HepG2 (cell line): ENCODE results near the gene RASAL1. TPM values are rescaled to one million over a fixed set of nuclear protein-coding genes. Genes with fewer than 3 reads are reported as not detected.

Experiments used
- ATAC-seq: fragments of 200-7000 bp; cut with Tn5 transposase; 3 replicates; pipeline ENCODE4 v1.9.1; 2020; ENCODE audit warnings: mild to moderate bottlenecking, moderate library complexity
- Bru-seq: library from RNA; stranded (reverse); fragments of 400-500 nt; gene quantifications from one replicate; lab custom pipeline; 2021; lab: Mats Ljungman, UMichigan
- BruChase-seq, 2 experiments: library from RNA; stranded (reverse); fragments of 400-500 nt; gene quantifications; one replicate each; lab custom pipeline; 2021; lab: Mats Ljungman, UMichigan
- BruUV-seq: library from RNA; stranded (reverse); fragments of 400-500 nt; replicated peaks from 2 replicates; lab custom pipeline; 2021; lab: Mats Ljungman, UMichigan
- CTCF ChIA-PET: fragments of 300-600 bp; formaldehyde crosslinking; extraction: SDS; loops from one replicate; lab custom pipeline; 2021; ENCODE audit warnings: low total read pairs, inconsistent platforms, low intra/inter-chr PET ratio; lab: Yijun Ruan, JAX
- POLR2A ChIA-PET: fragments of 350-600 bp; sonication (Branson Sonifier 250); formaldehyde crosslinking; loops from one replicate; lab custom pipeline; 2020; ENCODE audit warnings: antibody characterized with exemption, inconsistent platforms; lab: Yijun Ruan, JAX
- DNase-seq: peaks from one replicate; pipeline ENCODE4 v3.0.0-alpha.2; 2015; ENCODE audit warnings: low spot score
- FAIRE-seq: peaks from 3 replicates; lab custom pipeline; 2011; peaks lifted over from hg19 to GRCh38; lab: Jason Lieb, UNC
- H2AFZ ChIP-seq: one replicate; pipeline ENCODE4 v1.6.1; 2011; ENCODE audit warnings: low read length, inconsistent platforms
- H3K27ac ChIP-seq: fragments of 300-600 bp; 3 replicates; pipeline ENCODE4 v1.8.0; 2011; ENCODE audit warnings: mixed run types, mild to moderate bottlenecking, mixed read lengths, low read length, inconsistent platforms; ENCODE audit not compliant: insufficient read depth; ENCODE audit errors: extremely low read length
- H3K27me3 ChIP-seq, 2 experiments: fragments of 200-600 bp in 1 of 2; 2 replicates in 1 of 2; 3 replicates in 1 of 2; pipeline versions ENCODE4 v1.6.0 to v1.8.0; 2011; ENCODE audit warnings: low read length in 2 of 2, mild to moderate bottlenecking in 2 of 2, moderate library complexity in 2 of 2, inconsistent platforms in 1 of 2; ENCODE audit not compliant: insufficient read depth in 2 of 2, control insufficient read depth in 1 of 2
- H3K36me3 ChIP-seq, 2 experiments: fragments of 200-600 bp in 1 of 2; replicated peaks in 1 of 2; 2 replicates in 1 of 2; 3 replicates in 1 of 2; pipeline versions ENCODE4 v1.5.1 to v1.8.0; 2011; ENCODE audit warnings: low read length in 2 of 2, inconsistent platforms in 1 of 2; ENCODE audit not compliant: insufficient read depth in 2 of 2, control insufficient read depth in 1 of 2
- H3K4me1 ChIP-seq: 2 replicates; pipeline ENCODE4 v1.5.1; 2012; ENCODE audit warnings: low read length, inconsistent platforms; ENCODE audit not compliant: insufficient read depth
- H3K4me2 ChIP-seq: 2 replicates; pipeline ENCODE4 v1.6.0; 2011; ENCODE audit warnings: low read depth, low read length, inconsistent platforms
- H3K4me3 ChIP-seq, 3 experiments: fragments of 200-600 bp in 1 of 3; sonication (generic), shearing (Covaris generic) in 1 of 3; replicated peaks in 1 of 3; 2 replicates each; pipeline ENCODE4 v1.5.1; 2011 to 2016; ENCODE audit warnings: low read length in 3 of 3, inconsistent platforms in 2 of 3, low read depth in 2 of 3, mild to moderate bottlenecking in 2 of 3, control low read depth in 1 of 3, mixed read lengths in 1 of 3; ENCODE audit not compliant: insufficient read depth in 1 of 3
- H3K79me2 ChIP-seq: one replicate; pipeline ENCODE4 v1.6.1; 2011; ENCODE audit warnings: low read length, inconsistent platforms; ENCODE audit not compliant: insufficient read depth
- H3K9ac ChIP-seq: 2 replicates; pipeline ENCODE4 v1.6.0; 2011; ENCODE audit warnings: mild to moderate bottlenecking, low read depth, low read length, inconsistent platforms; ENCODE audit not compliant: insufficient read depth
- H3K9me3 ChIP-seq: 2 replicates; pipeline ENCODE4 v1.5.1; 2012; ENCODE audit warnings: mild to moderate bottlenecking, low read length
- H4K20me1 ChIP-seq: 2 replicates; pipeline ENCODE4 v1.6.0; 2011; ENCODE audit warnings: inconsistent platforms, mild to moderate bottlenecking, low read length, moderate library complexity; ENCODE audit not compliant: insufficient read depth
- HMGXB3 ChIP-seq: sonication (generic); formaldehyde crosslinking; IDR thresholded peaks from 2 replicates; pipeline ENCODE4 v1.4.0; 2020; ENCODE audit warnings: missing genetic modification reagents, borderline replicate concordance
- HNRNPLL ChIP-seq: fragments of 200-400 bp; formaldehyde crosslinking; IDR thresholded peaks from 2 replicates; pipeline ENCODE4 v1.6.1; 2017; ENCODE audit warnings: mild to moderate bottlenecking, low read depth, low read length; ENCODE audit not compliant: poor library complexity, severe bottlenecking
- NFIB ChIP-seq: sonication (generic); formaldehyde crosslinking; IDR thresholded peaks from 2 replicates; pipeline ENCODE4 v1.9.0; 2021; ENCODE audit warnings: missing genetic modification reagents, mild to moderate bottlenecking, borderline replicate concordance
- SRSF1 ChIP-seq: fragments of 200-400 bp; formaldehyde crosslinking; optimal IDR thresholded peaks from 2 replicates; pipeline ENCODE3; 2017; ENCODE audit warnings: mild to moderate bottlenecking, low read depth, low read length, moderate library complexity
- ZFYVE20 ChIP-seq: sonication (generic); formaldehyde crosslinking; IDR thresholded peaks from 2 replicates; pipeline ENCODE4 v1.8.0; 2023; ENCODE audit warnings: low read depth, mild to moderate bottlenecking, moderate library complexity, missing genetic modification reagents, borderline replicate concordance
- WGBS: methylation state at CpG from one replicate; pipeline ENCODE4 v1.1.6; 2017; ENCODE audit warnings: low lambda C conversion rate; 5-methylcytosine and 5-hydroxymethylcytosine counted together
- in situ Hi-C: cut with HindIII; loops from 2 replicates; pipeline ENCODE4 v1.10.0; 2017; ENCODE audit warnings: low pct_unique_long_range_greater_than_20kb; ENCODE audit not compliant: extremely low pct_ligation_motif_present
- intact Hi-C: fragments of 100-400 bp; cut with micrococcal nuclease; formaldehyde crosslinking; loops from one replicate; pipeline ENCODE4 v1.10.0; 2022; ENCODE audit not compliant: unreplicated experiment
- long read RNA-seq, 2 experiments: library from RNA in 1 of 2; library from polyadenylated mRNA in 1 of 2; stranded (forward) in 1 of 2; unstranded in 1 of 2; transcript quantifications; one replicate each; pipeline ENCODE4 v2.0.0, GENCODE V29; 2019 to 2022
- polyA minus RNA-seq, 3 experiments: library from RNA; depleted of rRNA, polyadenylated mRNA; stranded (reverse); fragments of >200 nt; gene quantifications; 2 replicates each; pipeline ENCODE4 v1.2.3, GENCODE V29; 2011; ENCODE audit warnings: low replicate concordance in 1 of 3
- polyA plus RNA-seq, 8 experiments: library from polyadenylated mRNA; depleted of rRNA in 3 of 8; stranded (reverse) in 7 of 8; unstranded in 1 of 8; fragments of >200 nt; fragmentation: Illumina TruSeq in 4 of 8; extraction: Trizol in 4 of 8; gene quantifications; 2 replicates each; pipeline versions ENCODE4 v1.2.1 to v1.2.3, GENCODE V29; 2011 to 2016; ENCODE audit warnings: low read depth in 4 of 8, missing spikeins in 1 of 8, mixed read lengths in 1 of 8; ENCODE audit not compliant: insufficient read depth in 1 of 8
- total RNA-seq, 5 experiments: library from RNA; depleted of rRNA; stranded (reverse); fragments of >200 nt; fragmentation: Illumina TruSeq; extraction: Trizol; gene quantifications; 2 replicates each; pipeline ENCODE4 v1.2.3, GENCODE V29; 2016; ENCODE audit warnings: low read depth in 1 of 5
- TF ChIP-seq, protein P1 (sequence below): sonication (generic); formaldehyde crosslinking; IDR thresholded peaks from 2 replicates; pipeline ENCODE4 v1.4.0; 2020; ENCODE audit warnings: mild to moderate bottlenecking, missing genetic modification reagents

The RASAL1 gene, protein sequence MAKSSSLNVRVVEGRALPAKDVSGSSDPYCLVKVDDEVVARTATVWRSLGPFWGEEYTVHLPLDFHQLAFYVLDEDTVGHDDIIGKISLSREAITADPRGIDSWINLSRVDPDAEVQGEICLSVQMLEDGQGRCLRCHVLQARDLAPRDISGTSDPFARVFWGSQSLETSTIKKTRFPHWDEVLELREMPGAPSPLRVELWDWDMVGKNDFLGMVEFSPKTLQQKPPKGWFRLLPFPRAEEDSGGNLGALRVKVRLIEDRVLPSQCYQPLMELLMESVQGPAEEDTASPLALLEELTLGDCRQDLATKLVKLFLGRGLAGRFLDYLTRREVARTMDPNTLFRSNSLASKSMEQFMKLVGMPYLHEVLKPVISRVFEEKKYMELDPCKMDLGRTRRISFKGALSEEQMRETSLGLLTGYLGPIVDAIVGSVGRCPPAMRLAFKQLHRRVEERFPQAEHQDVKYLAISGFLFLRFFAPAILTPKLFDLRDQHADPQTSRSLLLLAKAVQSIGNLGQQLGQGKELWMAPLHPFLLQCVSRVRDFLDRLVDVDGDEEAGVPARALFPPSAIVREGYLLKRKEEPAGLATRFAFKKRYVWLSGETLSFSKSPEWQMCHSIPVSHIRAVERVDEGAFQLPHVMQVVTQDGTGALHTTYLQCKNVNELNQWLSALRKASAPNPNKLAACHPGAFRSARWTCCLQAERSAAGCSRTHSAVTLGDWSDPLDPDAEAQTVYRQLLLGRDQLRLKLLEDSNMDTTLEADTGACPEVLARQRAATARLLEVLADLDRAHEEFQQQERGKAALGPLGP
- total RNA-seq (2016; rRNA removed; fragmentation: Illumina TruSeq; extraction: Trizol) (not detected in 2 replicates), polyA plus RNA-seq (2011; rRNA removed) (not detected in 2 replicates), polyA minus RNA-seq (2011; rRNA and poly(A)+ RNA removed; ENCODE audit: low replicate concordance) (0.30 TPM in 1 of 2 replicates, not detected in the other), Bru-seq, nascent RNA (percentile 7 among the genes with signal in this experiment), BruChase-seq, experiment 1, labeled RNA remaining after a 6-hour chase (percentile 3 among the genes with signal in this experiment), BruChase-seq, experiment 2, labeled RNA remaining after a 2-hour chase (not detected)
- total RNA-seq (2016; cell fraction: cytosol; rRNA removed; fragmentation: Illumina TruSeq; extraction: Trizol; ENCODE audit: low read depth) = 0.18 TPM in 1 of 2 replicates, not detected in the other
- total RNA-seq (2016; cell fraction: insoluble cytoplasmic fraction; rRNA removed; fragmentation: Illumina TruSeq; extraction: Trizol) = not detected in 2 replicates
- not detected in 2 replicates for total RNA-seq (2016; cell fraction: membrane; rRNA removed; fragmentation: Illumina TruSeq; extraction: Trizol)
- not detected in 2 replicates for total RNA-seq (2016; cell fraction: nucleus; rRNA removed; fragmentation: Illumina TruSeq; extraction: Trizol)
- polyA plus RNA-seq (2011; cell fraction: cytosol; rRNA removed) = not detected in 2 replicates
- polyA plus RNA-seq (2011; cell fraction: nucleus; rRNA removed) = 0.07 and 0.31 TPM in 2 replicates
- not detected in 2 replicates for polyA plus RNA-seq (2012)
- polyA plus RNA-seq (2016; cell fraction: cytosol; fragmentation: Illumina TruSeq; extraction: Trizol; ENCODE audit: low read depth) = 0.12 TPM in 1 of 2 replicates, not detected in the other
- polyA plus RNA-seq (2016; cell fraction: insoluble cytoplasmic fraction; fragmentation: Illumina TruSeq; extraction: Trizol; ENCODE audit: low read depth) = not detected in 2 replicates
- polyA plus RNA-seq (2016; cell fraction: membrane; fragmentation: Illumina TruSeq; extraction: Trizol; ENCODE audit: low read depth) = not detected in 2 replicates
- 0.72 TPM in 1 of 2 replicates, not detected in the other for polyA plus RNA-seq (2016; cell fraction: nucleus; fragmentation: Illumina TruSeq; extraction: Trizol; ENCODE audit: insufficient read depth, low read depth)
- not detected in 2 replicates for polyA minus RNA-seq (2011; cell fraction: cytosol; rRNA and poly(A)+ RNA removed)
- not detected in 2 replicates for polyA minus RNA-seq (2011; cell fraction: nucleus; rRNA and poly(A)+ RNA removed)
- long read RNA-seq, experiment 1 = 0 reads
- long read RNA-seq, experiment 2 = 0 reads

GRCh38 chr12:113135178-113136127, at the start of gene RASAL1:
RASAL1 (minus strand) TSS chr12:113135761; CDS start chr12:113135462, 299 bp downstream.
- 15% methylated on average over 16 of the region's 68 CpGs for WGBS
- Histone ChIP-seq H3K4me2 (peak within 1 kb of the TSS; percentile 42; the same call in 1 of the 2 replicates), H3K9ac (no peak within 1 kb of the TSS), H3K27me3 (peaks cover 0 to 1% of the 10 kb centered on the region in 2 experiments; a peak in 1 of 5 replicates), H2AFZ (no peak within 1 kb of the TSS), H4K20me1 (no peaks in the 10 kb centered on the region), H3K36me3 (no peaks in the 10 kb centered on the region), H3K4me3 (no peak within 1 kb of the TSS; a peak in 1 of 6 replicates), H3K27ac (no peak within 1 kb of the TSS), H3K79me2 (no peaks in the 10 kb centered on the region), H3K4me1 (no peaks in the 10 kb centered on the region), H3K9me3 (no peaks in the 10 kb centered on the region)
- ATAC-seq (peak; percentile 79), DNase-seq (peak; percentile 25), FAIRE-seq (no peak)
- in situ Hi-C loops (no loop called here), intact Hi-C loops (no loop called here)
- ChIA-PET POLR2A (no interaction called here), CTCF (no interaction called here)
- no TSS peak for BruUV-seq
- TF ChIP-seq HNRNPLL (peak; percentile 23), HMGXB3 (CRISPR knock-in tag) (no peak), ZFYVE20 (CRISPR knock-in tag) (no peak), NFIB (CRISPR knock-in tag) (no peak), SRSF1 (no peak)
- TF ChIP-seq, protein P1, sequence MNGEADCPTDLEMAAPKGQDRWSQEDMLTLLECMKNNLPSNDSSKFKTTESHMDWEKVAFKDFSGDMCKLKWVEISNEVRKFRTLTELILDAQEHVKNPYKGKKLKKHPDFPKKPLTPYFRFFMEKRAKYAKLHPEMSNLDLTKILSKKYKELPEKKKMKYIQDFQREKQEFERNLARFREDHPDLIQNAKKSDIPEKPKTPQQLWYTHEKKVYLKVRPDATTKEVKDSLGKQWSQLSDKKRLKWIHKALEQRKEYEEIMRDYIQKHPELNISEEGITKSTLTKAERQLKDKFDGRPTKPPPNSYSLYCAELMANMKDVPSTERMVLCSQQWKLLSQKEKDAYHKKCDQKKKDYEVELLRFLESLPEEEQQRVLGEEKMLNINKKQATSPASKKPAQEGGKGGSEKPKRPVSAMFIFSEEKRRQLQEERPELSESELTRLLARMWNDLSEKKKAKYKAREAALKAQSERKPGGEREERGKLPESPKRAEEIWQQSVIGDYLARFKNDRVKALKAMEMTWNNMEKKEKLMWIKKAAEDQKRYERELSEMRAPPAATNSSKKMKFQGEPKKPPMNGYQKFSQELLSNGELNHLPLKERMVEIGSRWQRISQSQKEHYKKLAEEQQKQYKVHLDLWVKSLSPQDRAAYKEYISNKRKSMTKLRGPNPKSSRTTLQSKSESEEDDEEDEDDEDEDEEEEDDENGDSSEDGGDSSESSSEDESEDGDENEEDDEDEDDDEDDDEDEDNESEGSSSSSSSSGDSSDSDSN (CRISPR knock-in tag) = no peak
